Stimulated activated CD8-positive, alpha-beta memory T cell treated with anti-CD3 and anti-CD28 coated beads, Interleukin-4, amount 100 ng/mL, for 48 hours (primary cell): ENCODE measurements around the gene HNRNPU.

Experiments
- DNase-seq: peaks from one replicate; pipeline ENCODE4 v3.0.0-alpha.2; 2020

HNRNPU gene

DNA sequence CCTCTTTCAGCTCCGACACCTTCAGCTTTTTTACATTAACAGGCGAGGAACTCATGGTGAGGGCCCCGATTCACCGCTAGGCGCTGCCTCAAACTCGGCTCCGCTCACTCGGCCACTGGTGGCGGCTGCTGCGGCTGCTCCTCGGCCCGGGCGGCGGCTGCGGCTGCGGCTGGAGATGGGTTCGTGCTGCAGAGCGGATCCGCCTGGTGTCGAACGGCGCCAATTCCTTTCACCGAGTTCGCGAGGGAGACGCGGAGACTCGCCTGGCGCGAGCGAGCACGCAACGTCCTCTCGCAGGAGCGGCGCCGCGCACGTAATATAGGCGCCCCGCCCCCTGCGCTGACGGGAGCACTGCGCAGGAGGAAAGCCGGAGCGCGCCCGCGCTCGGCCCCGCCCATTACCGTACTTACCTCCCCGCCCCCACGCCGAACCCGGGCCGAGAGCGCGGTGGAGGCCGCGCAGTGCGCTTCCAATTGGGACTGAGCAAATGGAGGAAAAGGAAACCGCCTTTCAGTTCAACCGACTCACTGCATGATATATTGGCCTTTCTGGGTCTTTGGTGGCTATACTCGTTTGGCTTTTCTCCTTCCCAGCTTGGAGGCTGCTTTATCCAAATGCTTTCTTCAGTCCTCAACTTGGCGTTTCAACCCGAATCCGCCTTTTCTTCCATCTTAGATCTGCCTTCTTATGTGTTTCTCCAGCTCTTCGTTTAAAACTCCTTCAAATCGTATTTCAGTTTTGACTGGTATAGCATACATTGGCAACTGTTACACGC lies at the start of gene HNRNPU:
Gene HNRNPU (minus strand): TSS at position 291 of the 775 bp plus-strand sequence. CDS start 236 bp downstream, at position 55.
- DNase-seq = peak; percentile 97

DNA sequence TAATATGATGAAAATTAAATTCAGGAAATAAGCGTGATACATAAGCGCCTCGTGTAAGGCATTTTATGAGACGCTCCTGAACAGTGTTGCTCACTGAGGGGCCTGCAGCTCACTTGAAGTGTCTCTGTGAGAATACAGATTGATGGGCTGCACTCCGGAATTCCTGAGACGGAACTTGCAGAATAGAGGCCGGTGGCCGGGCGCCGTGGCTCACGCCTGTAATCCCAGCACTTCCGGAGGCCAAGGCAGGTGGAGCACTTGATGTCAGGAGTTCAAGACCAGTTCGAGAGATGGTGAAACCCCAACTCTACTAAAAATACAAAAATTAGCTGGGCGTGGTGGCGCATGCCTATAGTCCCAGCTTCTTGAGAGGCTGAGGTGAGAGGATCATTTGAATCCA lies 49.5 kb upstream of the HNRNPU start:
- no peak for DNase-seq

DNA sequence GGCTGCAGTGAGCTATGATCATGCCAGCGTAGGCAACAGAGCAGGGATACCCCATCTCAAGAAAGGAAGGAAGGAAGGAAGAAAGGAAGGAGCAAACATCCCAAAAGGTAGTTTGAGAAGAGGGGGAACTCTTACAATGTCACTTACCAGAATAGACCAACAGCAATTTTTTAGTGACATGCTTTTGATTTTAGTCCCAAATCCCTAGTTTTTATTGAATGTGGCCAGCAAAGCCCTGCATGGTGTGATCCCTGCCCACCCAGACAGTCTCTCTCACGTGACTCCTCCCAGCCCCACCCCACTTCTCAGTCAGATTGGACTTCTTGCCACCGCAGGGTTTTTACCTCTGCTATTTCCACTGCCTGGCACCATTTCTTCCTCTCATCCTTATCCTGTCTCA lies 39.8 kb upstream of the HNRNPU start:
- DNase-seq = no peak

DNA sequence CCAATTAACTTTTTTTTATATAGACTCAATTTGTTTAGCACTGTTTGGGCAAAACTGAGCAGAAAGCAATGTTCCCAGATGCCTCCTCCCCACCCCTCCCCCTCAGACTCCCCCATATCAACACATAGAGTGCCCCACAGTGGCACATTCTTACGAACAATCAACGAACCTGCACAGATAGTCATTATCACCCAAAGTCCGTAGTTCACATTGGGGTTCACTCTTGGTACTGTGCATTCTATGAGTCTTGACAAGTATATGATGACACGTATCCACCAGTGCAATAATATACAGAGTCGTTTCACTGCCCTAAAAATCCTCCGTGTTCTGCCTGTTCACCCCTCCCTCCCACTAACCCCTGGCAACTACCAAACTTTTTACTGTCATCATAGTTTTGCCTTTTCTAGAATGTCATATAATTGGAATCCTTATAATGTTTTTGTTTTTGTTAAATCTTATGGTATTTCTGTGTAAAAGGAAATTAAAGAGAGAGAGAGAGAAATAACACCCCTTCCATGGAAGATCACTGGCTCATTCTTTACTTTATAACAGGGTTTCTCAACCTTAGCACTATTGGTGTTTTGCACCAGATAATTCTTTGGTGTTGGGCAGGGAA lies 37.2 kb upstream of the HNRNPU start:
- no peak for DNase-seq

DNA sequence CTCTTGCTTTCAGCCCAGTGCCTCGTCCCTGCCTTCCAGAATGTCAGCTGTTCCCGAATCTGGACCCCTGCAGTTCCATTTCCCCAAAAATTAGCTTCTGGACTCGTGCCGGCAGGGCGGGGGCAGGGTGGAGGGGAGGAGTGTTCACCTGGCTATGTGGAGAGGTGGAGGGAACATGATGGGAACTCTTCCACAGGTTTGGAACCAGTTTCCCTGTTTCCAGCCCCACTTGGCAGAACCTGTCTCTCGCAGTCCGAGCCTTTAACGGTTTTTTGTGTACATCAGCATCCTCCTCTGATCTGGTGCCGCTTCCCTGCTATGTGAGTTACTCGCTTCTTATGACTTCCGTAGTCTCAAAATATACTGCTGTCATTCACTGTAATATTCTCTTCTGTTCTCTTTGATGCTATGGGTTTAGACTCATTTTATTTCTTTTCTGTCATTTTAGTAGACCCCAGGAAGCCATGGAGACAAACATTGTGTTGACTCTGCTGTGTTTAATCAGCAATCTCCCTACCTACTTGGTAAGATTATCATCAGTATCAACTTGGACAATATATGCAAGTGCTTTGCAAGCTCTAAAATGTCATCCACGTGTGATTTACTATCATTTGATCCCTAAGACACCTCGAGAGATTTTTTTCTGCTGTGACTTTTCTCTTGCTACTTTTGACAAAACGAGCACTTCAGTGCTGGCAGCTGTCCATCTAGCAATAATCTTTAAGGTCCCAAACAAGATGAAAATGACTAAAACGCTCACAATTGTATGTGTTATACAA lies 33.3 kb upstream of the HNRNPU start:
- no peak for DNase-seq

DNA sequence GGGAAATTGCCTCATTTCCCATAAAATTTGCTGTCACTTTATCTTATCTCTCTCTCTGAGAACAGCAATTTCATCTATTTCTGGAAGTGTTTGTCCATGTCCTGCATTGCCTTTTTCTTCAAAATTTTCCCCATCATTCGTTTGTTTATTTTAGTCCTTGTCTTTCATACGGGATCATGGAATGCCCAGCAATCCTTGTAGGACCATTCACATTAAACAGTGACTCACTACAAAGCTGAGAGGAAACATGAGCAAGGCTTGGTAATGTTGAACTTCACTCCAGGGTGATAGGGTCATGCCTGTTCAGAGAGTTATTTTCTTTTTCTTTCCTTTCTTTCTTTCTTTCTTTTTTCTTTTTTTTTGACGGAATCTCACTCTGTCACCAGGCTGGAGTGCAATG lies 32.2 kb upstream of the HNRNPU start:
- DNase-seq = no peak

DNA sequence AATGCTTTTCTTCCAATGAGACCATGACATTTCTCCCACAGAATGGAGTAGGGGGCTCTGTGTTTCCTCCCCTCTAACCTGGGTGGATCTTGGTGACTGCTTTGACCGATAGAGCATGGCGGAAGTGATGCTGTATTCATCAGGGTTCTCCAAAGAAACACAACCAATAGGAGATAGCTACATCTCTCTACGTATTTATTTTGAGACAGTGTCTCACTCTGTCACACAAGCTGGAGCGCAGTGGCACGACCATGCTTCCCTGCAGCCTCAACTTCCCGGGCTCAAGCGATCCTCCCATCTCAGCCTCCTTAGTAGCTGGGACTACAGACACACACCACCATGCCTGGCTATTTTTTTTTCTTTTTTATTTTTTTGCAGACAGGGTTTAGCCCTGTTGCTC lies 29.5 kb upstream of the HNRNPU start:
- no peak for DNase-seq

DNA sequence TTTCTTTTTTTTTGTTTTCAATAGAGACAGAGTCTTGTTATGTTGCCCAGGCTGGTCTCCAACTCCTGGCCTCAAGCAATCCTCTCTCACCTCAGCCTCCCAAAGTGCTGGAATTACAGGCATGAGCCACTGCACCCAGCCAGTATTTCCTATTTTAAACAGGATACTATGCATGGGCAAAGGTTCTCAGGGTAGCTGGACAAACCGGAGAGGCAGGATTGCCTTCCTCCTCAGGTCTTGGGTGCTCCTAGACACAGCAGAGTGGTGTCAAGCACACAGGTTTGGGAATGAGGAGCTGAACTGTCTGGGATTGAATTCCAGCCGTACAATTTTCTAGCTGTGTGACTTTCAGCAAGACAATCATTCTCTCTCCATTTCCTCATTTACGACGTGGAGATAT lies 22.9 kb upstream of the HNRNPU start:
- DNase-seq = no peak

DNA sequence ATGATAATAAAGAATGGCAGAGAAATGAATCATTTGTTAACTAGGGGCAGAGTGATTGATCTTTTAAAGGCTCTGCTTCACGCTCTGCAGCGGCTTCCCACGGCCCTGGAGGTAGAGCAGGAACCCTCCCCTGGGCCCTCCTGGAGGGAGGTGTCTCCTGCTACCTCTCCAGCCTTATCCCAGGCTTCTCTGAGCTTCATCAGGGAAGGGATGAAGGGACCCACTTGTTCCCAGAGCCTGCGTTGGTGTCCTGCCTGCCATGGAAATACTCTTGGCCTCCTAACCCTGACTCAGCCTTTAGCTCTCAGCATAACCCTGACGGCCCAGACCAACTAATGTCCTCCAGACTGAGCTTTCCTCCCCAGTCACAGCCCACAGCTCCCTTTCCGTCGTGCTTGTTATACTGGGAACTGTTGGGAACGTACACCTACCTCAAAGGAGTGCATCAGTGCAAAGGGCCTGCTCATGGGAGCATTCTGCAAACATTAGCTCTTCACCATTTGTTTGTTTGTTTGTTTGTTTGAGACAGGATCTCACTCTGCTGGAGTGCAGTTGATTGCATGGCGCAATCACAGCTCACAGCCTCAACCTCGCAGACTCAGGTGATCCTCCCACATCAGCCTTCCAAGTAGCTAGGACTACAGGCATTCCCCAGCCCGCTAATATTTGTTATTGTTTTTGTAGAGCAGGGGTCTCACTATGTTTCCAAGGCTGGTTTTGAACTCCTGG lies 17.4 kb upstream of the HNRNPU start:
- no peak for DNase-seq

DNA sequence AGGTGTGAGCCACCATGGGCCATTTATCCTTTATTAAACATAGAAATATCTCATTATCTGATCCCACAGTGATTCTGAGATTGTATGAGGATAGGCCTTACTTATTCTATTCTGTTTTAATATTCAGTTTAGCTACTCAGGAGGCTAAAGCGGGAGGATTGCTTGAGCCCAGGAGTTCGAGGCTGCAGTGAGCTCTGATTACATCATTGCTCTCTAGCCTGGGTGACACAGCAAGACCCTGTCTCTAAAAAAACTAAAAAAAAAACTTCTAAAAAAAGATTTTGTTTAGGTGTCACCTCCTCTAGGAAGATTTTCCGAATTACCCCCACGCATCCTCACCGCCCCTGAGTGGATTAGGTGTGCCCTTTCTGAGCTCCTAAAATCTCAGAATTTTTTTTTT lies 14.3 kb upstream of the HNRNPU start:
- no peak for DNase-seq

DNA sequence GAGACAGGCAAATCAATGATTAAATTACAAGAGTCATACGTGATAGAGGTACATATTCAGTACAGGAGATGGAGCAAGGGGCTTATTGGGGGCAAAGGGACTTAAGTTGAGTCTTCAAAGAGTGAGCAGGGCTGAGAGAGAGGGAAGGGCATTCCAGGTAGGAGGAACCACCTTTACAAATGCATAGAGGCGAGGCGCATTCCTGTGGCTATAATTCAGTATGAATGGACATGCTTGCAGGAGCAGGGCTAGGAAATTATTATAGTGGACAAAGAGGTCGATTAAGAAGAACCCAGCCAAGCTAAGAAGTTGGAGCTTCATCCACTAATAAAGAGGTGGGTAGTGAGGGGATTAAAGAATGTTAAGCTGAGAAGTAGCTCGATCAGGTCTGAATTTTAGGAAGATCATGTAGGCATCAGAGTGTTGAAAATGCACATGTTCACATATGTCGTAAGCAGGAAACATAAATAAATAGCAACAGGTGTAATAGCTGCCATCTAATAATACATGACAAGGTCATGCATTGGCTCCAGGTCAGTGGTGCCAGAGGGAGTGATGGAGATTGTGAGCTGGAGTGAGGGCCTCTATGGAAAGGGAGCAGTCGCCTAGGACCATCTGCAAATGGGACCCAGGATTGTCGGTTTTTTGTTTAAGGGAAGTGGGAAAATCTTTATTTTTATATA lies 12.0 kb upstream of the HNRNPU start:
- no peak for DNase-seq

DNA sequence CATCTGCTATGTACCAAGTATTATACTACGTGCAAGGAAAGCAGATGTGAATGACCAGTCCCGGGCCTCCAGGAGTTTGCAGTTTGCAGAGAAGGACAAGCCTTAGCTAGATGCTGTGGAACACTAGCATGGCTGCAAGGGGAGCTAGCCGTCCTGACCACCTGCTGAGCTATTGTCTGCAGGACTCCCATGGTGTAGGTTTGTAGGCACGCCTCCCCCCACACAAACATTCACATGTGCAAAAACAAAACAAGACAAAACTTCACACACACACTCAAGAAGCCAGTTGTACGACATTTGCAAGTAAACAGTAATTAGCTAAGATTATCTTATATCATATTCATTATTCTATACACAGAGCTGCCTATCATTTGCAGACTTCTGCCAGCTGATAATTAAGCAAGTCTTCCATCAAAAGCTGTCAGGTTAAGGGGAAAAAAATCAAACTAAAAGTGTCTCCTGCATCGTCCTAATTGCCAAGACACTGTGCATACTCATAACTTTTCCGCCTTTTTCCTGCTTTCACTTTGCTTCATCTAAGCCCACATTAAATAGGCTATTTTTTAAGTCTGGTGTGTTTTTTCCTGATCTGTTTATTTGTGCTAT lies 10.7 kb upstream of the HNRNPU start:
- no peak for DNase-seq

DNA sequence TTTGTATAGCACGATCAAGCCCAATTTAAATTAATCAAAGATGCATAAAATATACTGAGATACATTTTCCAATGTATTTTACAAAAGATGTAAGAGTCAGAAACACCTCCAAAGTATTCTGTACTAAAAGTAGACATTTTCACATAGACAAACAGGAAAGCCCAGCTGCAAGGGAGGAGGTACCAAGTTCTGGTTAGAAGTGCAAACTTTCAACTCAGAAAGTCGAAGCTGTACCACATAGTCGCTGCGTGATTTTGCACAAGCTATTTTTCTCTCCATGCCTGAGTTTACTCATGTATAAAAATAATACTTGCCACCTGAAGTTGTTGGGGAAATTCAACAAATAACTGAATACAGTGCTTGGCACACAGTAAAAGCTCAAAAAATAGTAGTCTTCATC lies 5.6 kb upstream of the HNRNPU start:
- DNase-seq = no peak

DNA sequence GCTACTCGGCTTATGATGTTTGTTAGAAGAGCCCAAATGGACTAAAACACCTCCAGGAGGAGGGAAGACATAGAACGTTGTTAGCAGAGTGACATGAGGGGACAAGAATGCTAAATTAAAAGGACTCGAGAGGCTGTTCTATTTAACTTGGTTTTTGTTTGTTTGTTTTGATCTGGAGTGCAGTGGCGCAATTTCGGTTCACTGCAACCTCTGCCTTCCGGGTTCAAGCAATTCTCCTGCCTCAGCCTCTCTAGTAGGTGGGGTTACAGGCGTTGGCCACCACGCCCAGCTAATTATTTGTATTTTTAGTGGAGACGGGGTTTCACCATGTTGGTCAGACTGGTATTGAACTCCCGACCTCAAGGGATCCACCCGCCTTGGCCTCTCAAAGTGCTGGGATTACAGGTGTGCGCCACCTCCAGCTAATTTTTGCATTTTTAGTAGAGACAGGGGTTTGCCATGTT lies 5.1 kb upstream of the HNRNPU start:
- DNase-seq = no peak

DNA sequence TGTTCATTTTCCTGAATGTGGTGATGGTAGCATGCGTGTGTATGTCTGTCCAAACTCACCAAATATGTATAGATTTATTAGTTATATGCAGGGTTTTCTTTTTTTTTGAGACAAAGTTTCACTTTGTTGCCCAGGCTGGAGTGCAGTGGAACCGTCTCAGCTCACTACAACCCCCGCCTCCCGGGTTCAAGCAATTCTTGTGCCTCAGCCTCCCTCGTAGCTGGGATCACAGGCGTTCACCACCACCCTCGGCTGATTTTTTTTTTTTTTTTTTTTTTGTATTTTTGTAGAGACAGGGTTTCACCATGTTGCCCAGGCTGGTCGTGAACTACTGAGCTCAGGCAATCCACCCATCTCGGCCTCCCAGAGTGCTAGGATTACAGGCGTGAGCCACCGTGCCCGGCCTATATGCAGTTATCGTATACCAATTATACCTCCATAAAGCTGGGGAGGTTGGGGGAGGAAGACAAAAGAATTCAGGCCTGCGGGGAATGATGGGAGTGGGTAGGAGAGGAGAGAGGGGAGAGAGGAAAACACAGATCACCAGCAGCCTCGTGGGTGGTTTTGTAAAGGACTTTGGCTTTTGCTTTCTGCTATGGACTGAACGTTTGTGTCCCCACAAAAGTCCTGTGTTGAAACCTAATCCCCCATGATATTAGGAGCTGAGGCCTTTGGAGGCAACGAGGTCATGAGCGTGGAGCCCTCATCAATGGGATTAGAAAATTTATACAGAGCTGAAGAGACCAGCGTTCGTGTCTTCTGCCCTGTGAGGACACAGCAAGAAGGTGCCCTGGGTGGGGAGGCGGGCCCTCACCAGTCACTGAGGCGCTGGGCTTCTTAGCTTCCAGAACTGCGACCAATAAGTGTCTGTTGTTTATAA lies 4.4 kb upstream of the HNRNPU start:
- DNase-seq = no peak

DNA sequence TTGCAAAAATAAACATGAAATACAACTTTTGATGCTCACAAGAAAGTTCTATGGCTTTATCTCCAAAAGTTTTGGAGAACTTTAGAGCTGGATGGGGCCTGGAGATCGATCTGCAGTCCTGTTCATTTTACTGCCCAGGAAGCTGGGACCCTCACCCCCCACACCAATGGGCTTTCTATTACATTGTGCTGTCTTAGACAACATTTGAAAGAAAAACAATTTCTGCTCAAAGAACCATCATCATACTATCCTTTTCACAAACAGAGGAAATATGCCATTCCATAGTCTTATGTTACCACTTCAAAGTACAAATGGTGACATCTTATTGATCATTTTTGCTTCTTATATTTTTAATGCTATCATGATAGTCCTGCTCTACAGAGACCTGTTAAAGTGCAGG lies 2.0 kb upstream of the HNRNPU start:
- no peak for DNase-seq

DNA sequence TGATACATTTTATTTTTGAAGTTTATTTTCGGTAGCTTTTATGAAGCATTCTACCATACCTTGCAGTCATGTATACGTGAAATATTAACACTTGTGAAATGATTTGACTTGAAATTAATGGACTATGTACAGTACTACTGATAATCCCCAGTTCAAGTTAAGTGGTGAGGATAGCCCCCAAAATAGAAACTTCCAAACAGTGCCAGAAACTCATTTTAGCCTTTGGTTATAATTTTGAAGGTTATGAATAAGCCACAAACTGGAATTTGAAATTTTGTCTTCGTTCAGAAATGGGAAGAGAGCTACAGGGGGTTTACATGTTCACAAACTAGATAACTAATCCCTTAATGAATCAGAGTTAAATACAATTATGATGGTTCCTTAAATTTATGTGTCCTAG lies 1.5 kb upstream of the HNRNPU start:
- DNase-seq = no peak

DNA sequence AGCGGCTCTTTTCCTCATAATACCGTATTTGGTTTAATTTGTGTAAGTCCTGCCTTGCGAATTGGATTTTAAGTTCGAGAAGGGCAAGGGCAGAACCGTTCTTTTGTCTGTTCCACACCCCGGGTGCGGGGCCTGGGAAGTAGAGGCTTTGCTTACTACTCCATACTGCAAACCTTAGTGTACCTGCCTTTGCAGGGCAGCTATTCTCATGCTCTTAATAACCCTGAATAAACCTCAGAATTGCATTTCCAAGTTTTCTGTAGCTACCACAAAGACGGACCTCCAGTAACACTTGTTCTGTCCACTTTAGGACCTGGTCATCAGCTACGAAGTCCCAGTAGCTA lies 657 bp upstream of the HNRNPU start:
- peak; percentile 51 for DNase-seq

DNA sequence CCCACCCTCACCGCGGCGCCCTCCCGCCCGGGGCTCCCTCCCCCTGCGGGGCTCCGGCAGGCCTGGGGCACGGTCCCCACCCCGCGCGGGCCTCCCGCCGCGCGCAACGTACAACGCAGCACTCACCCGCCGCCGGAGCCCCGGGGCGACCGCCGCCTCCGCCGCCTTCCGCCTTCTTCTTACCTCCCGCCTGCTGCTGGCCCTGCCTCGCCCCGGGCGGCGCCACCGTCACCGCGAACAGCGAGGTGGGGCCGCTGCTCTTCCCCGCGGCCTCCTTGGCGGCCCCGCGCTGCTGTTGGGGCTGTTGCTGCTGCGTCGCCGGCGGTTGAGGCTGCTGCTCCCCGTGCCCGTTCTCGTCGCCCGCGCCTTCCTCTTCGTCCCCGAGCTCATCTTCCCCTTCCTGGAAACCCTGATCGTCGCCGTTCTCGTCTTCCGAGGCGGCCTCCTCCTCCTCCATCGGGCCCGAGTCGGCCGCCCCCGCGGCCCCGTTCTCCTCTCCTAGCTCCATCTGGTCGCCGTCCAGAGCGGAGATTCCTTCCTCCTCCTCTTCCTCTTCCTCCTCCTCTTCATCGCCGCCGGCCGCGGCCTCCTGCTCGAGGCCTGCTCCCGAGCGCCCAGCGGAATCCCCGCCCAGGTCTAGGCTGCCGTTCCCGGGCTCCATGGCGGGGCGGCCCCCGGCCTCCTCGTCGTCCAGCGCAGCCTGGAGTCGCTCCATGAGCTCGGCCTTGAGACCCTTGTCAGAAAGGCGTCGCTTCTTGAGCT lies 671 bp downstream of the HNRNPU start:
- peak; percentile 55 for DNase-seq

DNA sequence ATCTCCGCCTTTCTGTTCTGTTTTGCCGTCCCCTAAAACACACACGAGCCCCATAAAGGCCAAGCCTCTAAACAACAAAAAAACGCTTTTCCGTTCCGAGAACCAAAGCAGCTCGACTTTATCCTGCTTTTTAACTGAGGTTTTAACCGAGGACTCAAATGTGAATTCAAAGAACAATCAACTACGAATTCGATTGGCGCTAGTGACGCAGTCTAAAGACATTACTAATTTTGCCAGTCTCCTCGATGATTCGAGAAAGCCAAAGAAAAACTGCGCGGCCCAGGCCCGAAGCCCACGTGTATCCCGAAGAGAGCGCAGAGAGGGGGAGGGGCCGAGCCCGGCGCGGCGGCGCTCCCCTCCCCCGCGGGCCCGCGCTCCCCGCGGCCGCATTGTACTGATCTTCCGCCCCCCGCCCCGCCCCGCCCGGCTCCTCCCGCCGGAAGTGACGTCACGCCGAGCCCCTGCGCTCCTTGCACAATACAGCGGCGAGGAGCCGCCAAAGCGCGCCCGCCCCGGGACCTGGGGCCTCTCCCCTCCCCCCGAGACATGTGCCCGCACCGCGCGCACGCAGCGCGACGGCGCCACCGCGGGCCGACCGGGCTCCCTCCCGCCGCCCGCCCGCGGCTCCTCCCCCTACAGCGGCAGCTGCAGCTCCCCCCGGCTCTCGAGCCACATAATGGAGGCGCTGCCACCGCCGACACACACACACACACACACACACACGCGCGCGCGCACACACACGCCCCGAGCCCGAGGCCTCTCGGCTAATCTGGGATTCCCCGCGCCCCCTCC lies 1.4 kb downstream of the HNRNPU start:
- peak; percentile 96 for DNase-seq
